H9 (cell line): ENCODE results near the gene MRGPRD. TPM values are rescaled to one million over a fixed set of nuclear protein-coding genes. Genes with fewer than 3 reads are reported as not detected.
A peak's percentile ranks its signal among the peaks of the same experiment; 100 is the strongest.

Source experiments
- DNase-seq: peaks from one replicate; pipeline ENCODE4 v3.0.0-alpha.2; 2017
- H2AFZ ChIP-seq: one replicate; pipeline ENCODE4 v1.6.1; 2013; ENCODE audit warnings: mild to moderate bottlenecking, low read length, control low read depth, moderate library complexity
- H2AK5ac ChIP-seq: 2 replicates; pipeline ENCODE4 v1.6.1; 2013; ENCODE audit warnings: low read length, control low read depth, mixed read lengths; ENCODE audit not compliant: insufficient read length
- H2BK120ac ChIP-seq: one replicate; pipeline ENCODE4 v1.6.1; 2013; ENCODE audit warnings: low read depth, mild to moderate bottlenecking, low read length, control low read depth, inconsistent platforms; ENCODE audit not compliant: poor library complexity, severe bottlenecking
- H2BK12ac ChIP-seq: 2 replicates; pipeline ENCODE4 v1.6.1; 2013; ENCODE audit warnings: low read length, control low read depth, mixed read lengths, low read depth; ENCODE audit not compliant: insufficient read length
- H2BK15ac ChIP-seq: 2 replicates; pipeline ENCODE4 v1.6.1; 2013; ENCODE audit warnings: low read depth, low read length, control low read depth
- H2BK20ac ChIP-seq: one replicate; pipeline ENCODE4 v1.6.1; 2013; ENCODE audit warnings: low read depth, mild to moderate bottlenecking, low read length, control low read depth, inconsistent platforms; ENCODE audit not compliant: poor library complexity, severe bottlenecking
- H2BK5ac ChIP-seq: 2 replicates; pipeline ENCODE4 v1.6.1; 2013; ENCODE audit warnings: low read length, control low read depth, mixed read lengths; ENCODE audit not compliant: insufficient read length
- H3K14ac ChIP-seq: 2 replicates; pipeline ENCODE4 v1.6.1; 2013; ENCODE audit warnings: low read length, control low read depth; ENCODE audit not compliant: insufficient read depth
- H3K18ac ChIP-seq: 2 replicates; pipeline ENCODE4 v1.6.1; 2013; ENCODE audit warnings: low read depth, mild to moderate bottlenecking, mixed read lengths, low read length, control low read depth; ENCODE audit not compliant: insufficient read length
- H3K23ac ChIP-seq: 2 replicates; pipeline ENCODE4 v1.6.1; 2013; ENCODE audit warnings: low read length, control low read depth, mixed read lengths, low read depth; ENCODE audit not compliant: insufficient read length
- H3K23me2 ChIP-seq: 2 replicates; pipeline ENCODE4 v1.6.1; 2013; ENCODE audit warnings: low read depth, mild to moderate bottlenecking, mixed read lengths, low read length, control low read depth; ENCODE audit not compliant: insufficient read length, poor library complexity, severe bottlenecking
- H3K27ac ChIP-seq: 2 replicates; pipeline ENCODE4 v1.5.1; 2013; ENCODE audit warnings: low read length, control low read depth, mixed read lengths, low read depth; ENCODE audit not compliant: insufficient read length
- H3K27me3 ChIP-seq: 2 replicates; pipeline ENCODE4 v1.6.1; 2013; ENCODE audit warnings: low read length, control low read depth, inconsistent platforms; ENCODE audit not compliant: insufficient read depth
- H3K4ac ChIP-seq: 2 replicates; pipeline ENCODE4 v1.6.1; 2013; ENCODE audit warnings: low read depth, mild to moderate bottlenecking, control low read depth, inconsistent platforms, low read length, moderate library complexity
- H3K4me1 ChIP-seq: 2 replicates; pipeline ENCODE4 v1.6.1; 2013; ENCODE audit warnings: low read length, control low read depth, inconsistent platforms; ENCODE audit not compliant: insufficient read depth
- H3K4me2 ChIP-seq: 2 replicates; pipeline ENCODE4 v1.6.1; 2013; ENCODE audit warnings: low read length, control low read depth, mixed read lengths; ENCODE audit not compliant: insufficient read length, insufficient read depth
- H3K56ac ChIP-seq: 2 replicates; pipeline ENCODE4 v1.6.1; 2013; ENCODE audit warnings: low read depth, mild to moderate bottlenecking, mixed read lengths, low read length, control low read depth; ENCODE audit not compliant: insufficient read length
- H3K79me1 ChIP-seq: 2 replicates; pipeline ENCODE4 v1.6.1; 2013; ENCODE audit warnings: low read depth, mild to moderate bottlenecking, moderate library complexity, low read length, control low read depth, inconsistent platforms; ENCODE audit not compliant: insufficient read depth, poor library complexity, severe bottlenecking
- H3K79me2 ChIP-seq: 2 replicates; pipeline ENCODE4 v1.6.1; 2013; ENCODE audit warnings: low read length, control low read depth, inconsistent platforms; ENCODE audit not compliant: insufficient read depth
- H3K9ac ChIP-seq: 2 replicates; pipeline ENCODE4 v1.6.1; 2013; ENCODE audit warnings: low read length, control low read depth, mixed read lengths; ENCODE audit not compliant: insufficient read length; ENCODE audit errors: extremely low read depth
- H3K9me3 ChIP-seq: one replicate; pipeline ENCODE4 v1.6.1; 2013; ENCODE audit warnings: low read depth, low read length, inconsistent platforms; ENCODE audit not compliant: control insufficient read depth
- H3T11ph ChIP-seq: one replicate; pipeline ENCODE4 v1.6.1; 2013; ENCODE audit warnings: mild to moderate bottlenecking, low read length, control low read depth, inconsistent platforms
- H4K20me1 ChIP-seq: one replicate; pipeline ENCODE4 v1.6.1; 2013; ENCODE audit not compliant: control insufficient read depth, insufficient read length, insufficient read depth
- H4K5ac ChIP-seq: 2 replicates; pipeline ENCODE4 v1.6.1; 2013; ENCODE audit warnings: low read depth, mild to moderate bottlenecking, mixed read lengths, low read length, control low read depth; ENCODE audit not compliant: insufficient read length
- H4K8ac ChIP-seq: replicated peaks from 2 replicates; pipeline ENCODE4 v1.6.1; 2013; ENCODE audit warnings: low read length, control low read depth, mixed read lengths, low read depth; ENCODE audit not compliant: insufficient read length
- H4K91ac ChIP-seq: 2 replicates; pipeline ENCODE4 v1.6.1; 2013; ENCODE audit warnings: low read depth, mild to moderate bottlenecking, moderate library complexity, mixed read lengths, low read length, control low read depth; ENCODE audit not compliant: insufficient read length
- H3K27ac Mint-ChIP-seq, 3 experiments: 2 replicates in 2 of 3; 3 replicates in 1 of 3; pipeline ENCODE4 v1.8.0; 2020 to 2021; ENCODE audit warnings: mixed read lengths in 3 of 3, mild to moderate bottlenecking in 1 of 3, moderate library complexity in 1 of 3
- H3K27me3 Mint-ChIP-seq: 2 replicates; pipeline ENCODE4 v1.8.0; 2021; ENCODE audit warnings: low read depth, mild to moderate bottlenecking, moderate library complexity, mixed read lengths
- H3K36me3 Mint-ChIP-seq, 3 experiments: 2 replicates in 2 of 3; 3 replicates in 1 of 3; pipeline ENCODE4 v1.8.0; 2020 to 2021; ENCODE audit warnings: low read depth in 3 of 3, mixed read lengths in 3 of 3; ENCODE audit not compliant: insufficient read depth in 1 of 3
- H3K4me1 Mint-ChIP-seq, 2 experiments: 2 replicates each; pipeline ENCODE4 v1.8.0; 2020; ENCODE audit warnings: mixed read lengths in 2 of 2
- H3K4me3 Mint-ChIP-seq, 2 experiments: 2 replicates in 1 of 2; 3 replicates in 1 of 2; pipeline ENCODE4 v1.8.0; 2020 to 2021; ENCODE audit warnings: mild to moderate bottlenecking in 2 of 2, mixed read lengths in 2 of 2, moderate library complexity in 1 of 2
- H3K9me3 Mint-ChIP-seq, 2 experiments: 2 replicates in 1 of 2; 3 replicates in 1 of 2; pipeline ENCODE4 v1.8.0; 2020; ENCODE audit warnings: mild to moderate bottlenecking in 2 of 2, mixed read lengths in 2 of 2, moderate library complexity in 1 of 2
- CTCF ChIP-seq: fragments of 200-600 bp; sonication (generic); conservative IDR thresholded peaks from 3 replicates; pipeline ENCODE4 v1.8.0; 2021; ENCODE audit warnings: antibody characterized with exemption, mild to moderate bottlenecking
- WGBS: extraction: QIAGEN DNeasy Blood & Tissue Kit; methylation state at CpG from one replicate; pipeline ENCODE4 v1.1.7; 2013; ENCODE audit warnings: missing lambda C conversion rate, low lambda C conversion rate, mixed read lengths; ENCODE audit not compliant: insufficient read length; ENCODE audit errors: extremely low coverage; 5-methylcytosine and 5-hydroxymethylcytosine counted together
- total RNA-seq: library from RNA; stranded (reverse); gene quantifications from 2 replicates; pipeline ENCODE4 v1.2.1, GENCODE V29; 2021

Gene MRGPRD
- total RNA-seq, 1 experiment from 2014 or later = not detected

DNA sequence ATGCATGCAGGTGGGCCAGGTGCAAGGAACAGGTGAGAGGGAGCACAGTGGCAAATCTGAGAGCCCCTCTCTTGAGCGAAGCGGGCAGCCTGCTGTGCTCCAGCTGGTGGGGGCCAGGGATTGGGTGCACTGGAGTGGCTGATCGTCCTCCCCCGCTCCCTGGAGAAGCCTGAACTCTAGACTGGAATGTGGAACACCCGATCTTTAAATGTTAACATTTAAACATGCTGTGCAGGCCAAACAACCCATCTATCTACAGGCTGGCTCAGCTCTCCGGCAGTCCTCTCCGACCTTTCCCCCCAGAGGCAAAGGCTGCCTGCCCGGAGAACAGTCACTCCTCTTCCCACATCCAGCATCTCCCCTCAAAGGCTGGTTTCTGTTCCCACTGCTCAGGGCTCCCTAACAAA lies 27.2 kb upstream of the MRGPRD start:
- Histone ChIP-seq H3K79me2 (no peaks in the 10 kb centered on the region), H2BK15ac (no peak overlapping the region), H4K20me1 (no peaks in the 10 kb centered on the region), H3K4me1 (no peaks in the 10 kb centered on the region), H2AFZ (no peak overlapping the region), H3K23me2 (peaks cover 10% of the 10 kb centered on the region), H3K18ac (no peak overlapping the region), H3K23ac (no peak overlapping the region), H4K8ac (no peak overlapping the region), H3K4me2 (no peak overlapping the region), H3T11ph (no peak overlapping the region), H3K27me3 (no peaks in the 10 kb centered on the region), H2AK5ac (no peak overlapping the region), H3K27ac (no peak overlapping the region), H2BK12ac (no peak overlapping the region), H3K9me3 (no peaks in the 10 kb centered on the region), H3K4ac (no peak overlapping the region), H2BK20ac (no peak overlapping the region), H3K14ac (no peak overlapping the region), H4K91ac (no peak overlapping the region), H3K56ac (no peak overlapping the region), H3K79me1 (no peaks in the 10 kb centered on the region), H2BK120ac (no peak overlapping the region), H2BK5ac (no peak overlapping the region), H3K9ac (no peak overlapping the region), H4K5ac (no peak overlapping the region)
- H3K4me1 Mint-ChIP-seq = peaks cover 28 to 29% of the 10 kb centered on the region in 2 experiments
- no peak overlapping the region; a peak in 3 of 7 replicates for H3K27ac Mint-ChIP-seq
- peaks cover 7% of the 10 kb centered on the region for H3K27me3 Mint-ChIP-seq
- H3K9me3 Mint-ChIP-seq = no peaks in the 10 kb centered on the region
- peaks cover 0 to 5% (median 0%) of the 10 kb centered on the region in 3 experiments; a peak in 4 of 7 replicates for H3K36me3 Mint-ChIP-seq
- WGBS = no CpG with 5 or more reads among the region's 8 CpGs
- TF ChIP-seq CTCF = no peak
- peak; percentile 23 for DNase-seq
- no peak overlapping the region for H3K4me3 Mint-ChIP-seq
